CD4-positive, CD25-positive, alpha-beta regulatory T cell (primary cell): ENCODE data around the gene HOXA6. TPM values are rescaled to one million over a fixed set of nuclear protein-coding genes. Genes with fewer than 3 reads are reported as not detected.
A peak's percentile ranks its signal among the peaks of the same experiment; 100 is the strongest.

Source experiments
- ATAC-seq, 2 donors: fragments of 150-1000 bp; cut with Tn5 transposase; one replicate each; pipeline ENCODE4 v1.10.0; 2021; ENCODE audit warnings: low read depth in 2 of 2, moderate number of reproducible peaks in 2 of 2, moderate library complexity in 1 of 2
- DNase-seq, 3 donors: peaks; one replicate each; pipeline versions ENCODE4 v3.0.0 to v3.0.0-alpha.2; 2012 to 2022; ENCODE audit warnings: mixed read lengths in 1 of 3
- H3K27ac ChIP-seq: one replicate; pipeline ENCODE4 v1.7.0; 2013; ENCODE audit warnings: mild to moderate bottlenecking, low read length; ENCODE audit not compliant: insufficient read depth, poor library complexity, severe bottlenecking
- H3K27me3 ChIP-seq: one replicate; pipeline ENCODE4 v1.7.0; 2013; ENCODE audit warnings: low read length; ENCODE audit not compliant: control insufficient read depth, insufficient read depth
- H3K36me3 ChIP-seq: one replicate; pipeline ENCODE4 v1.7.0; 2013; ENCODE audit warnings: mild to moderate bottlenecking, low read length, moderate library complexity; ENCODE audit not compliant: control insufficient read depth, insufficient read depth
- H3K4me1 ChIP-seq: 2 replicates; pipeline ENCODE4 v1.7.0; 2013; ENCODE audit warnings: mild to moderate bottlenecking, low read length; ENCODE audit not compliant: insufficient read depth, control insufficient read depth, poor library complexity, severe bottlenecking
- H3K4me3 ChIP-seq: one replicate; pipeline ENCODE4 v1.7.0; 2013; ENCODE audit warnings: low read depth, mild to moderate bottlenecking, low read length, moderate library complexity
- H3K9me3 ChIP-seq, 2 experiments: 1 replicate in 1 of 2; 2 replicates in 1 of 2; pipeline ENCODE4 v1.7.0; 2013; ENCODE audit warnings: low read length in 2 of 2, mild to moderate bottlenecking in 1 of 2, moderate library complexity in 1 of 2; ENCODE audit not compliant: control insufficient read depth in 2 of 2
- H3K27ac Mint-ChIP-seq, 3 donors: one replicate each; pipeline ENCODE4 v1.8.0; 2020 to 2022; ENCODE audit warnings: mild to moderate bottlenecking in 3 of 3, mixed read lengths in 3 of 3, moderate library complexity in 2 of 3
- H3K27me3 Mint-ChIP-seq: one replicate; pipeline ENCODE4 v1.8.0; 2022; ENCODE audit warnings: mild to moderate bottlenecking, mixed read lengths
- H3K36me3 Mint-ChIP-seq: one replicate; pipeline ENCODE4 v1.8.0; 2020; ENCODE audit warnings: mixed read lengths
- H3K4me1 Mint-ChIP-seq, 4 donors: one replicate each; pipeline ENCODE4 v1.8.0; 2020 to 2022; ENCODE audit warnings: mixed read lengths in 4 of 4, mild to moderate bottlenecking in 1 of 4
- H3K4me3 Mint-ChIP-seq, 4 donors: one replicate each; pipeline ENCODE4 v1.8.0; 2020 to 2022; ENCODE audit warnings: mild to moderate bottlenecking in 4 of 4, mixed read lengths in 4 of 4, moderate library complexity in 3 of 4
- H3K9me3 Mint-ChIP-seq, 7 donors: one replicate each; pipeline ENCODE4 v1.8.0; 2020 to 2022; ENCODE audit warnings: mixed read lengths in 7 of 7, mild to moderate bottlenecking in 3 of 7, moderate library complexity in 2 of 7
- polyA plus RNA-seq, 4 donors: library from polyadenylated mRNA; unstranded; fragments of 300-500 nt; fragmentation: Illumina TruSeq; gene quantifications; one replicate each; pipeline ENCODE4 v1.2.3, GENCODE V29; 2021
- total RNA-seq: library from RNA; stranded (reverse); gene quantifications from one replicate; pipeline ENCODE4 v1.2.3, GENCODE V29; 2022

Gene HOXA6
- total and polyA plus RNA-seq, 5 donors from 2014 or later: not detected

DNA sequence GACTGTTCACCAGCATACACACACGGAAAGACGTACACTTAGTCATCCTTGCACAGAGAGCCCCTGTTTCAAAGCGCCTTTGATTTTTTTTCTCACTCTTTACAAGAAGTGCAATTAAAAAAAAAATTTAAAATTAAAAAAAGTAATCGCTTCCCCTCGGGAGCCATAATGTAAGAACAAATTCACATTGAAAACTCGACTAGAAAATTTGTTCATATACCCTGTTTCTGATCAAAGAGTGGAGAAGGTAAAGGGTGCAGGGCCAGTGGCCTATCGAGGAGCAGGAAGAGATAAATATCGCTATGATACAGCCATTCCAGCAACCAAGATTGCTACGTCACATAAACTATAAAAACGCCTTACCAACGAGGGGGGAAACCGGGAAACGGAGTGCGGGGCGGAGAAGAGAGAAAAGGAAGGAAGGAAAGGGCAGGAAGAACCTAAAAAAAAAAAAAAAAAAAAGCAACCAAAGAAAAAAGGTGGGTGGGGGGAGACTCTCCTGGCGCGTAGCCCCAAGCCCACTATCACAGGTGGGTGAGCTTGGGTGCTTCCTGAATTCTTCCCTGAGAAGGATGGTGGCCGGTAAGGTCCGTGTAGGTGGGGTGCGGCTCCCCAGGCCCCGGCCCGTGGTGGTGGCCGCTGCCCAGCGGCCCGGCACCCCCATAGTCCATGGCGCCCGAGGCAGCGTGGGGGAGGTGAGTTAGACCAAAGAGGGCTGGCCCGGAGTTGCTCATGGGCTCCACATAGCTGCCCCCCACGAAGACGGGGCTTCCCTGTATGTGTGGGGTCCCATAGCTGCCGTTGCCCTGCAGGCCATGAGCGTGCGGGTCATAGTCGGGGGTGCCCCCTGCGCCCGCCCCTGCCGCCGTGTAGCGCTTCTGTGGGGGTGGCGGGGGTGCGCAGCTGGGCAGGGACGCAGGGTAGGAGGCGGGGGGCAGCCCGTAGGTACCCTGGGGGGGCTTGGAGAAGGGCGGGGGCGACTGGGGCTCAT is 39.9 kb downstream of the HOXA6 start:
- no peak overlapping the region for H3K27ac ChIP-seq
- Mint-ChIP-seq H3K4me1 (peaks cover 0 to 12% (median 3%) of the 10 kb centered on the region in 4 donors), H3K9me3 (peaks cover 0 to 5% (median 1%) of the 10 kb centered on the region in 7 donors), H3K36me3 (no peaks in the 10 kb centered on the region), H3K27me3 (peaks cover 39% of the 10 kb centered on the region), H3K27ac (no peak overlapping the region), H3K4me3 (no peak overlapping the region)
- no peak overlapping the region for H3K4me3 ChIP-seq
- peaks cover 3% of the 10 kb centered on the region for H3K4me1 ChIP-seq
- H3K9me3 ChIP-seq: no peaks in the 10 kb centered on the region
- H3K36me3 ChIP-seq: no peaks in the 10 kb centered on the region
- DNase-seq: no peak
- H3K27me3 ChIP-seq: peaks cover 8% of the 10 kb centered on the region
- no peak for ATAC-seq

DNA sequence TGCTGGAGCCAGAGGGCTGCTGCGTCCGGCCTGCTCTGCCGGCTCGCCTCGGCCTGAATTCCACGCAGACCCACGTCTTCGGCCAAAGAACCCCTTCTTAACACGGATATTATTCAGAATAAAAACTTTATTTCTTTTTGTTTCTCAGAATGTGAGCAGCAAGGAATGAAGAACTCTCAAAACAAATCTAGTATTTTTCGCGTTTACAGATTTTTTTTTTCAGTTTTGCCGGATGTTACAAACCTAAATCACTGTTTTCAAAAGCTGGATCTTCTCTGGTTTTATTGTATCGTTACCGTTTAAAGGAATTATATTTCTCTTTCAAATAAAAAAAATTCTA is 40.7 kb downstream of the HOXA6 start:
- Mint-ChIP-seq H3K4me3 (no peak overlapping the region), H3K27me3 (peaks cover 45% of the 10 kb centered on the region), H3K9me3 (peaks cover 0 to 5% (median 1%) of the 10 kb centered on the region in 7 donors), H3K36me3 (no peaks in the 10 kb centered on the region), H3K4me1 (peaks cover 0 to 17% (median 8%) of the 10 kb centered on the region in 4 donors), H3K27ac (no peak overlapping the region)
- Histone ChIP-seq H3K4me3 (no peak overlapping the region), H3K4me1 (peaks cover 11% of the 10 kb centered on the region), H3K9me3 (no peaks in the 10 kb centered on the region), H3K27me3 (peaks cover 11% of the 10 kb centered on the region), H3K36me3 (no peaks in the 10 kb centered on the region), H3K27ac (no peak overlapping the region)
- no peak for ATAC-seq
- no peak for DNase-seq

DNA sequence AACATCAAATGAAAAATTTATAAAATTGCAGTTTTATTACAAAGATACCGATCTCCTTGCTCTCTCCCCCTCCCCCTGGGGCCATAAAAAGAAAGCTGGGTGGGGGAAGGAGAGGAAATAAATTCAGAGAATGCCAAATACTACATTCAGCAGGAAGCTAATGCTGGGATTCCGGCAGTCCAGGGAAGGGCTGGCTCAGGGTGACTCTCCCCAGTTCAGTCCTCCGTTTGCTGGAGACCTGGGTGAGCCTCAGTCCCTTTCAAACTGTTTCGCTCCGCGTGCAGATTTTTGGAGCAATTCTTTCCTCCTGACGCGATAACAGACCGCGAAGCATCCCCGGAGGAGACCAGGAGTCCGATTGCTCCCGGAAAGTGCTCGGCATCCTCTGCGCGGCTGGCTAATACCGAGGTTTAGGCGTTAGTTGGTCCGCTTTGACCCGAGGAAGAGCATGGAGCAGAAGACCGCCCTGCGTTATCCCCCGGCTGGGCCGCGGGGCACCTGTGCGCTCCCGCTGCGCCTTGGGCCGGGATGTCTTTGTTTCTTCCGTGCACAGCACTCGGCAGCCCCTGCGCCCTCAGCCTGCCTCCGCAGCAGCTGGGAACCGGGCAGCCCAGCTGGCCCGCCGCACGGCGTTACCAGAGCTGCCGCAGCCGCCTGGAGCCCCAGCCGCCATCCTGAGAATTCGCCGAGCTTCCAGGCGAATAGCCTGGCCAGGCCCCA is 41.2 kb downstream of the HOXA6 start:
- no peak overlapping the region for H3K27ac Mint-ChIP-seq
- no peaks in the 10 kb centered on the region for H3K9me3 ChIP-seq
- no peak overlapping the region for H3K4me3 ChIP-seq
- H3K4me1 ChIP-seq: peaks cover 12% of the 10 kb centered on the region
- H3K27ac ChIP-seq: no peak overlapping the region
- H3K36me3 ChIP-seq: no peaks in the 10 kb centered on the region
- H3K36me3 Mint-ChIP-seq: peaks cover 5% of the 10 kb centered on the region
- peaks cover 46% of the 10 kb centered on the region for H3K27me3 Mint-ChIP-seq
- H3K4me3 Mint-ChIP-seq: no peak overlapping the region
- peaks cover 0 to 5% (median 1%) of the 10 kb centered on the region in 7 donors for H3K9me3 Mint-ChIP-seq
- DNase-seq (no peak), ATAC-seq (no peak)
- peaks cover 0 to 22% (median 10%) of the 10 kb centered on the region in 4 donors for H3K4me1 Mint-ChIP-seq
- peaks cover 16% of the 10 kb centered on the region for H3K27me3 ChIP-seq

- H3K36me3 Mint-ChIP-seq: peaks cover 11% of the 10 kb centered on the region
- H3K4me3 Mint-ChIP-seq: no peak overlapping the region
- H3K27me3 ChIP-seq: peaks cover 16% of the 10 kb centered on the region
- ATAC-seq: no peak
- peaks cover 0 to 5% (median 1%) of the 10 kb centered on the region in 7 donors for H3K9me3 Mint-ChIP-seq
- H3K27ac Mint-ChIP-seq: no peak overlapping the region
- H3K4me1 Mint-ChIP-seq: peaks cover under 1 to 24% (median 10%) of the 10 kb centered on the region in 4 donors
- H3K9me3 ChIP-seq: no peaks in the 10 kb centered on the region
- H3K36me3 ChIP-seq: no peaks in the 10 kb centered on the region
- DNase-seq: no peak
- H3K27me3 Mint-ChIP-seq: peaks cover 49% of the 10 kb centered on the region
- H3K4me3 ChIP-seq: no peak overlapping the region
- H3K27ac ChIP-seq: no peak overlapping the region
- peaks cover 12% of the 10 kb centered on the region for H3K4me1 ChIP-seq
Observed at GRCh38 chr7:27105301-27106031, 42.1 kb downstream of the HOXA6 start.

DNA sequence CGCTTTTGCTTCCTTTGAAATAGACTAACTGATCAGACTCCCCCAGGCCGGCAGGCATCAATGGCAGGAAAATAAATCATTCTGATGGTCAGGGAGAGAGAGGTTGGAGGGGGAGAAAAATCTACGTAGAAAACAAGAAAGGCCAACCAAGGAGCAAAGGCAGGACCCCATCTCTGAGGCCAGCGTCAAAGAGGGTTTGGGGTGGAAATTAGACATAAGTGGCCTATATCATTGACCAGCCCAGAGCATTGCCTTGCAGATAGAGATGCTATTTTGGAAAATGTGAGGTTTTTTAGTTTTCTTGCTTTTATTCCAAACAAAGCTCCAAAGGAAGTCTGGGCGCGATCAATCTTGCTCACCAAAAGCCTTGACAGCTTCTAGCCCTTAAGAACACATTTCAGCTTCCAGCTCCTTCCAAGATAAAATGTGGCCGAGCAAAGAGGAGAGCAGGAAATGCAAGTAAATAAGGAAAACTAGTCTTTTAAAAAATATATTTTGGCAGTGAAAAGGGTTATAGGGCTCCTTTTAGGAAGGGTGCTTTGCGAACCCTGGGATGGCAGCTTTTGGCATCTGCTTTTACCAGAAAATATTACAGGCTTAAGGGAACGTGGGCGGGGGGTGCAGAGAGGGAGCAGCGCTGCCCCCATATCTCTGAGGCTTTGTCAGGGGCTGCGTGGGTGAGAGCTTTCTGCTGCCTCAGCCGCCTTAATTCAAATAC is 43.1 kb downstream of the HOXA6 start:
- ATAC-seq (no peak), DNase-seq (no peak)
- Mint-ChIP-seq H3K36me3 (peaks cover 21% of the 10 kb centered on the region), H3K9me3 (peaks cover 0 to 7% (median 1%) of the 10 kb centered on the region in 7 donors), H3K4me1 (peaks cover 8 to 27% (median 10%) of the 10 kb centered on the region in 4 donors), H3K27me3 (peaks cover 54% of the 10 kb centered on the region), H3K27ac (no peak overlapping the region), H3K4me3 (peak overlapping the region in 1 of 4 donors; percentile 1)
- Histone ChIP-seq H3K36me3 (no peaks in the 10 kb centered on the region), H3K4me3 (no peak overlapping the region), H3K27me3 (peaks cover 16% of the 10 kb centered on the region), H3K4me1 (peaks cover 12% of the 10 kb centered on the region), H3K27ac (no peak overlapping the region), H3K9me3 (no peaks in the 10 kb centered on the region)

GRCh38 chr7:27103489-27104226 is 43.9 kb downstream of the HOXA6 start:
- peaks cover 18% of the 10 kb centered on the region for H3K27me3 ChIP-seq
- no peak overlapping the region for H3K4me3 ChIP-seq
- Mint-ChIP-seq H3K9me3 (peaks cover 0 to 7% (median 0%) of the 10 kb centered on the region in 7 donors), H3K4me3 (peak overlapping the region in 2 of 4 donors; percentile 1 to 76), H3K36me3 (peaks cover 22% of the 10 kb centered on the region), H3K27ac (no peak overlapping the region), H3K27me3 (peaks cover 60% of the 10 kb centered on the region), H3K4me1 (peaks cover 8 to 33% (median 11%) of the 10 kb centered on the region in 4 donors)
- H3K36me3 ChIP-seq: no peaks in the 10 kb centered on the region
- no peak overlapping the region for H3K27ac ChIP-seq
- no peak for ATAC-seq
- H3K4me1 ChIP-seq: peaks cover 12% of the 10 kb centered on the region
- DNase-seq: no peak
- H3K9me3 ChIP-seq: no peaks in the 10 kb centered on the region
